Peyer's patch (tissue), 4 donors: ENCODE measurements around the gene CYP2C9. TPM values are rescaled to one million over a fixed set of nuclear protein-coding genes. Genes with fewer than 3 reads are reported as not detected.
"Not testable (repeated sequence)": the region's sequence is repeated elsewhere in the genome, so short reads cannot be mapped to it uniquely, and the experiment has no call there.

Source experiments
- DNase-seq, 3 donors: peaks; one replicate each; pipeline ENCODE4 v3.0.0-alpha.2; 2017 to 2019
- H3K27ac ChIP-seq, 4 donors: fragments of 200-600 bp; sonication (generic); one replicate each; pipeline ENCODE4 v1.5.1; 2016 to 2019
- H3K27me3 ChIP-seq, 2 donors: fragments of 200-600 bp; sonication (generic); one replicate each; pipeline ENCODE4 v1.5.1; 2019
- H3K36me3 ChIP-seq, 3 donors: fragments of 200-600 bp; sonication (generic); one replicate each; pipeline ENCODE4 v1.5.1; 2016 to 2019
- H3K4me1 ChIP-seq, 4 donors: fragments of 200-600 bp; sonication (generic); one replicate each; pipeline ENCODE4 v1.5.1; 2016 to 2019
- H3K4me3 ChIP-seq, 4 donors: fragments of 200-600 bp; sonication (generic); 1 replicate in 3 of 4; 2 replicates in 1 of 4; pipeline ENCODE4 v1.5.1; 2016 to 2019; ENCODE audit warnings: mild to moderate bottlenecking in 1 of 4
- H3K9me3 ChIP-seq, 4 donors: fragments of 200-600 bp; sonication (generic); one replicate each; pipeline ENCODE4 v1.5.1; 2016 to 2019; ENCODE audit warnings: mild to moderate bottlenecking in 1 of 4
- CTCF ChIP-seq, 6 experiments: fragments of 450-650 bp in 4 of 6; fragments of 200-600 bp in 2 of 6; sonication (generic) in 1 of 6; IDR thresholded peaks; one replicate each; pipeline ENCODE4 v1.5.1; 2017 to 2019; ENCODE audit warnings: antibody characterized with exemption in 6 of 6, mild to moderate bottlenecking in 3 of 6, moderate library complexity in 1 of 6
- POLR2A ChIP-seq, 2 donors: fragments of 450-650 bp; IDR thresholded peaks; one replicate each; pipeline ENCODE4 v1.5.1; 2017; ENCODE audit warnings: antibody characterized with exemption in 2 of 2, mild to moderate bottlenecking in 2 of 2, moderate library complexity in 2 of 2
- total RNA-seq, 4 donors: library from RNA; depleted of rRNA; stranded (reverse); fragments of >200 nt; gene quantifications; one replicate each; pipeline ENCODE4 v1.1.0, GENCODE V29; 2016

CYP2C9 gene
- total RNA-seq, result 100 to 1,000 TPM in 3 of 4 donors, 10 to 100 TPM in 1; 32.2 to 519 (median 288) TPM

GRCh38 chr10:94938383-94938782 is at the start of gene CYP2C9:
CYP2C9 (plus strand) TSS chr10:94938658; CDS start chr10:94938683, 25 bp downstream.
- H3K27ac ChIP-seq, result no peak within 1 kb of the TSS

GRCh38 chr10:94889123-94889522 is 49.3 kb upstream of the CYP2C9 start:
- no peaks in the 10 kb centered on the region for H3K36me3 ChIP-seq
- DNase-seq, result no peak
- TF ChIP-seq CTCF (IDR thresholded peaks at IDR 0.05) (no peak), POLR2A (IDR thresholded peaks at IDR 0.05) (no peak)
- H3K9me3 ChIP-seq, result no peaks in the 10 kb centered on the region
- no peak overlapping the region for H3K4me3 ChIP-seq
- no peaks in the 10 kb centered on the region for H3K27me3 ChIP-seq
- no peaks in the 10 kb centered on the region for H3K4me1 ChIP-seq
- no peak overlapping the region for H3K27ac ChIP-seq

More at GRCh38 chr10:94938383-94938782, at the start of gene CYP2C9:
- Histone ChIP-seq H3K36me3 (no peaks in the 10 kb centered on the region), H3K9me3 (peaks cover 0 to 3% (median 0%) of the 10 kb centered on the region in 4 donors), H3K4me3 (peak within 1 kb of the TSS in 2 of 4 donors; percentile 7 to 26), H3K27me3 (no peaks in the 10 kb centered on the region), H3K4me1 (no peaks in the 10 kb centered on the region)
- no peak for DNase-seq
- TF ChIP-seq CTCF (IDR thresholded peaks at IDR 0.05) (no peak), POLR2A (IDR thresholded peaks at IDR 0.05) (no peak)

- Histone ChIP-seq H3K27me3 (no peaks in the 10 kb centered on the region), H3K9me3 (no peaks in the 10 kb centered on the region), H3K36me3 (no peaks in the 10 kb centered on the region), H3K4me1 (no peaks in the 10 kb centered on the region), H3K27ac (no peak overlapping the region), H3K4me3 (no peak overlapping the region)
- no peak for DNase-seq
- no peak for TF ChIP-seq POLR2A (IDR thresholded peaks at IDR 0.05)
- no peak for TF ChIP-seq CTCF (IDR thresholded peaks at IDR 0.05)
Measured at GRCh38 chr10:94890264-94891022, 48.0 kb upstream of the CYP2C9 start.

- H3K9me3 ChIP-seq, H3K4me3 ChIP-seq, H3K27ac ChIP-seq, DNase-seq, H3K36me3 ChIP-seq, H3K27me3 ChIP-seq, H3K4me1 ChIP-seq: not testable (repeated sequence)
Measured at GRCh38 chr10:94898414-94898813, 40.0 kb upstream of the CYP2C9 start.

- Histone ChIP-seq H3K27ac (peak overlapping the region in 2 of 4 donors; percentile 8 to 57), H3K36me3 (no peaks in the 10 kb centered on the region), H3K4me3 (no peak overlapping the region), H3K9me3 (peaks cover 0 to 4% (median 0%) of the 10 kb centered on the region in 4 donors), H3K4me1 (peaks cover 0 to 6% (median 0%) of the 10 kb centered on the region in 4 donors), H3K27me3 (no peaks in the 10 kb centered on the region)
- no peak for DNase-seq
- TF ChIP-seq POLR2A (IDR thresholded peaks at IDR 0.05) (no peak), CTCF (IDR thresholded peaks at IDR 0.05) (no peak)
Measured at GRCh38 chr10:94902080-94902479, 36.4 kb upstream of the CYP2C9 start.

GRCh38 chr10:94902570-94902969 is 35.9 kb upstream of the CYP2C9 start:
- TF ChIP-seq POLR2A (IDR thresholded peaks at IDR 0.05) (no peak), CTCF (IDR thresholded peaks at IDR 0.05) (no peak)
- Histone ChIP-seq H3K9me3 (peaks cover 0 to 4% (median 0%) of the 10 kb centered on the region in 4 donors), H3K4me3 (no peak overlapping the region), H3K4me1 (peaks cover 0 to 6% (median 0%) of the 10 kb centered on the region in 4 donors), H3K27ac (peak overlapping the region in 2 of 4 donors; percentile 8 to 57), H3K27me3 (no peaks in the 10 kb centered on the region), H3K36me3 (no peaks in the 10 kb centered on the region)
- no peak for DNase-seq

- H3K4me1 ChIP-seq, H3K4me3 ChIP-seq, H3K36me3 ChIP-seq, DNase-seq, H3K27me3 ChIP-seq, H3K9me3 ChIP-seq: not testable (repeated sequence)
- H3K27ac ChIP-seq, result peak overlapping the region in 1 of 4 donors; percentile 57
Measured at GRCh38 chr10:94904506-94905148, 33.8 kb upstream of the CYP2C9 start.
